ENCODE results near the gene DPYSL4. TPM values are rescaled to one million over a fixed set of nuclear protein-coding genes. Genes with fewer than 3 reads are reported as not detected.
"Not testable (repeated sequence)": the region's sequence is repeated elsewhere in the genome, so short reads cannot be mapped to it uniquely, and the experiment has no call there.

The DPYSL4 gene
- total RNA-seq, 2 donors from 2014 or later, result 4.8 to 9.9 TPM

GRCh38 chr10:132209130-132209529, 22.4 kb downstream of the DPYSL4 start:
- ATAC-seq (replicated peaks in 1 of 2), result no peak
- Mint-ChIP-seq H3K9me3 (peaks cover 5 to 6% of the 10 kb centered on the region in 2 donors), H3K4me1 (ENCODE audit: low read depth) (no peaks in the 10 kb centered on the region), H3K36me3 (ENCODE audit: insufficient read depth in 2 of 2) (peaks cover 7 to 9% of the 10 kb centered on the region in 2 donors), H3K4me3 (no peak overlapping the region), H3K27me3 (ENCODE audit: low read depth) (no peaks in the 10 kb centered on the region), H3K27ac (no peak overlapping the region)
- no peak for DNase-seq

- DNase-seq (no peak), ATAC-seq (replicated peaks in 1 of 2) (no peak)
- H3K4me3 Mint-ChIP-seq, result no peak overlapping the region
- H3K36me3 Mint-ChIP-seq (ENCODE audit: insufficient read depth in 2 of 2), result peaks cover 9 to 13% of the 10 kb centered on the region in 2 donors
- no peaks in the 10 kb centered on the region for H3K4me1 Mint-ChIP-seq (ENCODE audit: low read depth)
- peaks cover 8 to 10% of the 10 kb centered on the region in 2 donors for H3K9me3 Mint-ChIP-seq
- no peaks in the 10 kb centered on the region for H3K27me3 Mint-ChIP-seq (ENCODE audit: low read depth)
- H3K27ac Mint-ChIP-seq, result no peak overlapping the region
These were observed 23.3 kb downstream of the DPYSL4 start for GRCh38 chr10:132209978-132210530.

- no peaks in the 10 kb centered on the region for H3K4me1 Mint-ChIP-seq (ENCODE audit: low read depth)
- H3K36me3 Mint-ChIP-seq (ENCODE audit: insufficient read depth in 2 of 2), result peaks cover 14 to 18% of the 10 kb centered on the region in 2 donors
- no peak overlapping the region for H3K4me3 Mint-ChIP-seq
- no peaks in the 10 kb centered on the region for H3K27me3 Mint-ChIP-seq (ENCODE audit: low read depth)
- DNase-seq (no peak), ATAC-seq (replicated peaks in 1 of 2) (no peak)
- H3K27ac Mint-ChIP-seq, result no peak overlapping the region
- H3K9me3 Mint-ChIP-seq, result peaks cover 13 to 15% of the 10 kb centered on the region in 2 donors
These were observed 24.0 kb downstream of the DPYSL4 start for GRCh38 chr10:132210766-132211165.

GRCh38 chr10:132211246-132211645, 24.5 kb downstream of the DPYSL4 start:
- no peaks in the 10 kb centered on the region for H3K4me1 Mint-ChIP-seq (ENCODE audit: low read depth)
- H3K4me3 Mint-ChIP-seq, result no peak overlapping the region
- H3K27me3 Mint-ChIP-seq (ENCODE audit: low read depth), result no peaks in the 10 kb centered on the region
- no peak overlapping the region for H3K27ac Mint-ChIP-seq
- ATAC-seq (replicated peaks in 1 of 2) (no peak), DNase-seq (no peak)
- H3K9me3 Mint-ChIP-seq, result peaks cover 13 to 15% of the 10 kb centered on the region in 2 donors
- peaks cover 14 to 18% of the 10 kb centered on the region in 2 donors for H3K36me3 Mint-ChIP-seq (ENCODE audit: insufficient read depth in 2 of 2)

- Mint-ChIP-seq H3K9me3 (peaks cover 13 to 20% of the 10 kb centered on the region in 2 donors), H3K27me3 (ENCODE audit: low read depth) (no peaks in the 10 kb centered on the region), H3K4me3 (no peak overlapping the region), H3K4me1 (ENCODE audit: low read depth) (no peaks in the 10 kb centered on the region), H3K36me3 (ENCODE audit: insufficient read depth in 2 of 2) (peaks cover 20 to 21% of the 10 kb centered on the region in 2 donors), H3K27ac (no peak overlapping the region)
- no peak for DNase-seq
- ATAC-seq (replicated peaks in 1 of 2), result no peak
These were observed 26.1 kb downstream of the DPYSL4 start for GRCh38 chr10:132212816-132213215.

GRCh38 chr10:132213917-132214316, 27.2 kb downstream of the DPYSL4 start:
- H3K27me3 Mint-ChIP-seq (ENCODE audit: low read depth), result no peaks in the 10 kb centered on the region
- H3K4me1 Mint-ChIP-seq (ENCODE audit: low read depth), result no peaks in the 10 kb centered on the region
- DNase-seq, result no peak
- H3K4me3 Mint-ChIP-seq, result no peak overlapping the region
- peaks cover 16 to 23% of the 10 kb centered on the region in 2 donors for H3K9me3 Mint-ChIP-seq
- ATAC-seq (replicated peaks in 1 of 2), result no peak
- H3K27ac Mint-ChIP-seq, result no peak overlapping the region
- peaks cover 20 to 21% of the 10 kb centered on the region in 2 donors for H3K36me3 Mint-ChIP-seq (ENCODE audit: insufficient read depth in 2 of 2)

- ATAC-seq (replicated peaks in 1 of 2); DNase-seq; H3K4me3 Mint-ChIP-seq; H3K27me3 Mint-ChIP-seq (ENCODE audit: low read depth); H3K4me1 Mint-ChIP-seq (ENCODE audit: low read depth); H3K27ac Mint-ChIP-seq: not testable (repeated sequence)
- Mint-ChIP-seq H3K9me3 (peaks cover 16 to 23% of the 10 kb centered on the region in 2 donors), H3K36me3 (ENCODE audit: insufficient read depth in 2 of 2) (peaks cover 20 to 21% of the 10 kb centered on the region in 2 donors)
These were observed 29.7 kb downstream of the DPYSL4 start for GRCh38 chr10:132216441-132216840.

GRCh38 chr10:132219486-132219885, 32.7 kb downstream of the DPYSL4 start:
- Mint-ChIP-seq H3K4me3 (no peak overlapping the region), H3K4me1 (ENCODE audit: low read depth) (no peaks in the 10 kb centered on the region), H3K27me3 (ENCODE audit: low read depth) (no peaks in the 10 kb centered on the region), H3K36me3 (ENCODE audit: insufficient read depth in 2 of 2) (peaks cover 10 to 11% of the 10 kb centered on the region in 2 donors), H3K9me3 (peaks cover 8 to 15% of the 10 kb centered on the region in 2 donors), H3K27ac (no peak overlapping the region)
- ATAC-seq (replicated peaks in 1 of 2), result no peak
- DNase-seq, result no peak

GRCh38 chr10:132220061-132220460, 33.3 kb downstream of the DPYSL4 start:
- Mint-ChIP-seq H3K9me3 (peaks cover 8 to 13% of the 10 kb centered on the region in 2 donors), H3K4me3 (no peak overlapping the region), H3K36me3 (ENCODE audit: insufficient read depth in 2 of 2) (peaks cover 8 to 11% of the 10 kb centered on the region in 2 donors), H3K27ac (no peak overlapping the region), H3K27me3 (ENCODE audit: low read depth) (no peaks in the 10 kb centered on the region), H3K4me1 (ENCODE audit: low read depth) (no peaks in the 10 kb centered on the region)
- no peak for ATAC-seq (replicated peaks in 1 of 2)
- no peak for DNase-seq

GRCh38 chr10:132220996-132221395, 34.2 kb downstream of the DPYSL4 start:
- not testable (repeated sequence) for H3K4me3 Mint-ChIP-seq; ATAC-seq (replicated peaks in 1 of 2); H3K36me3 Mint-ChIP-seq (ENCODE audit: insufficient read depth in 2 of 2); H3K9me3 Mint-ChIP-seq; H3K27me3 Mint-ChIP-seq (ENCODE audit: low read depth); DNase-seq; H3K27ac Mint-ChIP-seq; H3K4me1 Mint-ChIP-seq (ENCODE audit: low read depth)

- H3K36me3 Mint-ChIP-seq (ENCODE audit: insufficient read depth in 2 of 2), result peaks cover under 1% of the 10 kb centered on the region in 2 donors
- H3K27ac Mint-ChIP-seq, result no peak overlapping the region
- peaks cover 3% of the 10 kb centered on the region in 2 donors for H3K9me3 Mint-ChIP-seq
- no peak for ATAC-seq (replicated peaks in 1 of 2)
- H3K4me1 Mint-ChIP-seq (ENCODE audit: low read depth), result no peaks in the 10 kb centered on the region
- H3K4me3 Mint-ChIP-seq, result no peak overlapping the region
- no peak for DNase-seq
- H3K27me3 Mint-ChIP-seq (ENCODE audit: low read depth), result no peaks in the 10 kb centered on the region
These were observed 36.0 kb downstream of the DPYSL4 start for GRCh38 chr10:132222726-132223125.

GRCh38 chr10:132223156-132223590, 36.4 kb downstream of the DPYSL4 start:
- H3K4me3 Mint-ChIP-seq, result no peak overlapping the region
- DNase-seq (peak; percentile 71 to 74), ATAC-seq (replicated peaks in 1 of 2) (peak; percentile 90 to 93)
- H3K9me3 Mint-ChIP-seq, result peaks cover 3% of the 10 kb centered on the region in 2 donors
- no peak overlapping the region for H3K27ac Mint-ChIP-seq
- H3K4me1 Mint-ChIP-seq (ENCODE audit: low read depth), result no peaks in the 10 kb centered on the region
- H3K36me3 Mint-ChIP-seq (ENCODE audit: insufficient read depth in 2 of 2), result no peaks in the 10 kb centered on the region
- no peaks in the 10 kb centered on the region for H3K27me3 Mint-ChIP-seq (ENCODE audit: low read depth)

GRCh38 chr10:132223611-132224342, 37.0 kb downstream of the DPYSL4 start:
- no peak overlapping the region for H3K27ac Mint-ChIP-seq
- no peak overlapping the region for H3K4me3 Mint-ChIP-seq
- H3K27me3 Mint-ChIP-seq (ENCODE audit: low read depth), result no peaks in the 10 kb centered on the region
- H3K36me3 Mint-ChIP-seq (ENCODE audit: insufficient read depth in 2 of 2), result no peaks in the 10 kb centered on the region
- ATAC-seq (replicated peaks in 1 of 2) (no peak), DNase-seq (no peak)
- no peaks in the 10 kb centered on the region for H3K4me1 Mint-ChIP-seq (ENCODE audit: low read depth)
- H3K9me3 Mint-ChIP-seq, result peaks cover under 1% of the 10 kb centered on the region in 2 donors

All from activated T-cell treated with anti-CD3 and anti-CD28 coated beads, Interleukin-2, amount 50 U/mL, for 72 hours (primary cell).